SK-N-SH (cell line): ENCODE measurements around the gene EXOC4. TPM values are rescaled to one million over a fixed set of nuclear protein-coding genes. Genes with fewer than 3 reads are reported as not detected.

Experiments
- CTCF ChIA-PET: fragments of 300-600, 350-600 bp; formaldehyde crosslinking; extraction: SDS; loops from one replicate; lab custom pipeline; 2021; lab: Yijun Ruan, JAX
- POLR2A ChIA-PET: fragments of 350-600 bp; sonication (Branson Sonifier 250); formaldehyde crosslinking; extraction: SDS; loops from one replicate; lab custom pipeline; 2020; ENCODE audit warnings: antibody characterized with exemption, inconsistent platforms; lab: Yijun Ruan, JAX
- DNase-seq: peaks from one replicate; pipeline ENCODE4 v3.0.0; 2012
- H2AFZ ChIP-seq: fragments of 200-600 bp; sonication (generic); 2 replicates; pipeline ENCODE4 v1.8.1; 2016; ENCODE audit warnings: antibody characterized with exemption, mild to moderate bottlenecking, low read depth
- H3F3A ChIP-seq: fragments of 200-600 bp; sonication (generic); replicated peaks from 2 replicates; pipeline ENCODE3; 2016; ENCODE audit warnings: antibody characterized with exemption, mild to moderate bottlenecking; ENCODE audit not compliant: insufficient read depth
- H3K27ac ChIP-seq, 2 experiments: fragments of 200-500 bp in 1 of 2; fragments of 200-600 bp in 1 of 2; sonication (Bioruptor generic) in 1 of 2; sonication (generic), shearing (Covaris generic) in 1 of 2; 2 replicates each; pipeline versions ENCODE4 v1.5.1 to v1.6.1; 2014 to 2016; ENCODE audit warnings: low read depth in 2 of 2, inconsistent platforms in 1 of 2, low read length in 1 of 2, mild to moderate bottlenecking in 1 of 2, mixed read lengths in 1 of 2
- H3K27me3 ChIP-seq: fragments of 200-600 bp; sonication (generic), shearing (Covaris generic); 2 replicates; pipeline ENCODE4 v1.6.1; 2016; ENCODE audit warnings: mixed run types; ENCODE audit not compliant: insufficient read depth
- H3K36me3 ChIP-seq, 2 experiments: fragments of 200-500 bp in 1 of 2; fragments of 200-600 bp in 1 of 2; sonication (Bioruptor generic) in 1 of 2; sonication (generic) in 1 of 2; replicated peaks in 1 of 2; 2 replicates each; pipeline versions ENCODE3 to v1.5.1; 2014 to 2016; ENCODE audit warnings: low read length in 1 of 2, mild to moderate bottlenecking in 1 of 2; ENCODE audit not compliant: insufficient read depth in 2 of 2, control insufficient read depth in 1 of 2
- H3K4me1 ChIP-seq, 2 experiments: fragments of 200-500 bp in 1 of 2; fragments of 200-600 bp in 1 of 2; sonication (Bioruptor generic) in 1 of 2; sonication (generic), shearing (Covaris generic) in 1 of 2; 2 replicates each; pipeline versions ENCODE4 v1.5.1 to v1.6.1; 2014 to 2016; ENCODE audit warnings: low read depth in 1 of 2, low read length in 1 of 2, mixed run types in 1 of 2; ENCODE audit not compliant: insufficient read depth in 2 of 2, control insufficient read depth in 1 of 2
- H3K4me2 ChIP-seq: fragments of 200-600 bp; sonication (generic), shearing (Covaris generic); 2 replicates; pipeline ENCODE4 v1.6.1; 2017; ENCODE audit warnings: mixed run types
- H3K4me3 ChIP-seq, 2 experiments: fragments of 200-500 bp in 1 of 2; fragments of 200-600 bp in 1 of 2; sonication (Bioruptor generic) in 1 of 2; sonication (generic), shearing (Covaris generic) in 1 of 2; 2 replicates each; pipeline versions ENCODE4 v1.5.1 to v1.8.1; 2014 to 2016; ENCODE audit warnings: low read depth in 2 of 2, inconsistent platforms in 1 of 2, low read length in 1 of 2, mild to moderate bottlenecking in 1 of 2, mixed read lengths in 1 of 2, moderate library complexity in 1 of 2
- H3K79me2 ChIP-seq: fragments of 200-600 bp; sonication (generic); 2 replicates; pipeline ENCODE4 v1.8.1; 2017; ENCODE audit warnings: mild to moderate bottlenecking; ENCODE audit not compliant: insufficient read depth
- H3K9ac ChIP-seq: fragments of 200-600 bp; sonication (generic); 2 replicates; pipeline ENCODE4 v1.6.1; 2017; ENCODE audit warnings: mixed run types
- H3K9me2 ChIP-seq: fragments of 200-600 bp; sonication (generic); 2 replicates; pipeline ENCODE4 v1.6.1; 2017; ENCODE audit warnings: mixed run types
- H3K9me3 ChIP-seq: fragments of 200-600 bp; sonication (generic); 2 replicates; pipeline ENCODE4 v1.6.1; 2017; ENCODE audit warnings: mixed run types, mild to moderate bottlenecking, moderate library complexity
- H4K20me1 ChIP-seq: fragments of 200-600 bp; sonication (generic); 2 replicates; pipeline ENCODE4 v1.6.1; 2017; ENCODE audit warnings: mild to moderate bottlenecking, mixed run types; ENCODE audit not compliant: insufficient read depth
- CHD2 ChIP-seq: fragments of 150-350 bp; IDR thresholded peaks from 2 replicates; pipeline ENCODE4 v1.6.1; 2018; ENCODE audit warnings: low read length; ENCODE audit not compliant: partially characterized antibody
- ELF1 ChIP-seq: IDR thresholded peaks from 2 replicates; pipeline ENCODE4 v1.4.0; 2012
- FOXM1 ChIP-seq: IDR thresholded peaks from 2 replicates; pipeline ENCODE4 v1.4.0; 2012; ENCODE audit warnings: low read depth, mild to moderate bottlenecking
- GATA2 ChIP-seq: sonication (generic); formaldehyde crosslinking; IDR thresholded peaks from 2 replicates; pipeline ENCODE4 v1.5.0; 2020; ENCODE audit warnings: mild to moderate bottlenecking, missing genetic modification reagents
- JUND ChIP-seq: IDR thresholded peaks from 2 replicates; pipeline ENCODE4 v1.4.0; 2012
- MAX ChIP-seq: IDR thresholded peaks from 2 replicates; pipeline ENCODE4 v1.4.0; 2012; ENCODE audit warnings: low read depth
- MEF2A ChIP-seq: IDR thresholded peaks from 2 replicates; pipeline ENCODE4 v1.4.0; 2012; ENCODE audit warnings: low read depth, borderline replicate concordance
- MXI1 ChIP-seq: IDR thresholded peaks from 2 replicates; pipeline ENCODE4 v1.6.1; 2012; ENCODE audit warnings: mild to moderate bottlenecking, low read depth, low read length, improper control_type of control experiment
- NFIC ChIP-seq: IDR thresholded peaks from 2 replicates; pipeline ENCODE4 v1.4.0; 2012; ENCODE audit warnings: borderline replicate concordance
- POLR2AphosphoS5 ChIP-seq: IDR thresholded peaks from 2 replicates; pipeline ENCODE4 v1.6.1; 2012; ENCODE audit warnings: low read depth, low read length
- RCOR1 ChIP-seq: fragments of 150-350 bp; IDR thresholded peaks from 2 replicates; pipeline ENCODE4 v1.6.1; 2017; ENCODE audit warnings: antibody characterized with exemption, low read length
- RXRA ChIP-seq: IDR thresholded peaks from 2 replicates; pipeline ENCODE4 v1.4.0; 2012; ENCODE audit warnings: low read depth, mild to moderate bottlenecking, borderline replicate concordance
- SMC3 ChIP-seq: IDR thresholded peaks from 2 replicates; pipeline ENCODE4 v1.6.1; 2012; ENCODE audit warnings: low read depth, low read length, improper control_type of control experiment
- TEAD4 ChIP-seq: IDR thresholded peaks from 2 replicates; pipeline ENCODE4 v1.4.0; 2012; ENCODE audit warnings: mild to moderate bottlenecking, borderline replicate concordance; ENCODE audit not compliant: insufficient read depth
- USF1 ChIP-seq: IDR thresholded peaks from 2 replicates; pipeline ENCODE4 v1.4.0; 2012; ENCODE audit warnings: low read depth, borderline replicate concordance
- USF2 ChIP-seq: fragments of 150-350 bp; IDR thresholded peaks from 2 replicates; pipeline ENCODE4 v1.6.1; 2017; ENCODE audit warnings: antibody characterized with exemption, low read length, low read depth, borderline replicate concordance
- ZBTB33 ChIP-seq: IDR thresholded peaks from 2 replicates; pipeline ENCODE4 v1.4.0; 2012; ENCODE audit warnings: low read depth, borderline replicate concordance
- WGBS: methylation state at CpG from one replicate; pipeline ENCODE4 v1.1.6; 2017; ENCODE audit warnings: low lambda C conversion rate; 5-methylcytosine and 5-hydroxymethylcytosine counted together
- polyA plus RNA-seq, 3 experiments: library from polyadenylated mRNA; depleted of rRNA; stranded (reverse); fragments of >200 nt; gene quantifications; 2 replicates each; pipeline ENCODE4 v1.2.3, GENCODE V29; 2012
- TF ChIP-seq, protein P1 (sequence below): fragments of 150-350 bp; IDR thresholded peaks from 2 replicates; pipeline ENCODE4 v1.6.1; 2016; ENCODE audit warnings: mild to moderate bottlenecking, low read depth, low read length
- TF ChIP-seq, protein P2 (sequence below): fragments of 200-600 bp; sonication (generic); IDR thresholded peaks from 2 replicates; pipeline ENCODE4 v1.6.1; 2017; ENCODE audit warnings: antibody characterized with exemption, mild to moderate bottlenecking, moderate library complexity

EXOC4 gene
- polyA plus RNA-seq, 1 of the 3 experiments (the other 2 are of a cell fraction) = 37.3 TPM

- TF ChIP-seq, protein P1, sequence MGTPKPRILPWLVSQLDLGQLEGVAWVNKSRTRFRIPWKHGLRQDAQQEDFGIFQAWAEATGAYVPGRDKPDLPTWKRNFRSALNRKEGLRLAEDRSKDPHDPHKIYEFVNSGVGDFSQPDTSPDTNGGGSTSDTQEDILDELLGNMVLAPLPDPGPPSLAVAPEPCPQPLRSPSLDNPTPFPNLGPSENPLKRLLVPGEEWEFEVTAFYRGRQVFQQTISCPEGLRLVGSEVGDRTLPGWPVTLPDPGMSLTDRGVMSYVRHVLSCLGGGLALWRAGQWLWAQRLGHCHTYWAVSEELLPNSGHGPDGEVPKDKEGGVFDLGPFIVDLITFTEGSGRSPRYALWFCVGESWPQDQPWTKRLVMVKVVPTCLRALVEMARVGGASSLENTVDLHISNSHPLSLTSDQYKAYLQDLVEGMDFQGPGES = no peak
- TF ChIP-seq, all 33 proteins: peak for 0
Observed at GRCh38 chr7:133573554-133574265, 320.8 kb downstream of the EXOC4 start (continued).

- peak; percentile 70 for DNase-seq
- POLR2A ChIA-PET = interaction anchor here (1.0 kb wide), 1 partner anchor 142 kb away, joined by 3 read pairs; no protein-coding TSS in a partner anchor
- H3K4me2 ChIP-seq = no peak overlapping the region
- WGBS = 80% methylated on average over 4 of the region's 4 CpGs
- H3K9ac ChIP-seq = no peak overlapping the region
- peaks cover 0 to 43% of the 10 kb centered on the region in 2 experiments; a peak in 2 of 4 replicates for H3K4me1 ChIP-seq
- H3K27ac ChIP-seq = peak overlapping the region in 1 of 2 experiments; percentile 98; a peak in 2 of 4 replicates
- no peaks in the 10 kb centered on the region for H4K20me1 ChIP-seq
- no peaks in the 10 kb centered on the region for H3K9me3 ChIP-seq
- H3K9me2 ChIP-seq = no peaks in the 10 kb centered on the region
- no peaks in the 10 kb centered on the region for H3F3A ChIP-seq
- H3K79me2 ChIP-seq = no peaks in the 10 kb centered on the region
- H3K36me3 ChIP-seq = no peaks in the 10 kb centered on the region
- no peak overlapping the region for H3K4me3 ChIP-seq
- H3K27me3 ChIP-seq = no peaks in the 10 kb centered on the region
- CTCF ChIA-PET = interaction anchor here (0.7 to 1.1 kb wide), 2 partner anchors 10 to 221 kb away, joined by 3 read pairs; no protein-coding TSS in a partner anchor
- no peak overlapping the region for H2AFZ ChIP-seq
- TF ChIP-seq JUND (no peak), USF2 (no peak), USF1 (no peak), GATA2 (CRISPR knock-in tag) (peak; percentile 95), MXI1 (peak; percentile 81), POLR2AphosphoS5 (peak; percentile 61; the same call in 1 of the 2 replicates), NFIC (no peak), CHD2 (peak; percentile 83), MEF2A (no peak), MAX (no peak), RXRA (no peak), ELF1 (no peak), RCOR1 (peak; percentile 93; the same call in 1 of the 2 replicates), ZBTB33 (no peak), FOXM1 (no peak), SMC3 (no peak), TEAD4 (no peak)
- TF ChIP-seq, protein P2, sequence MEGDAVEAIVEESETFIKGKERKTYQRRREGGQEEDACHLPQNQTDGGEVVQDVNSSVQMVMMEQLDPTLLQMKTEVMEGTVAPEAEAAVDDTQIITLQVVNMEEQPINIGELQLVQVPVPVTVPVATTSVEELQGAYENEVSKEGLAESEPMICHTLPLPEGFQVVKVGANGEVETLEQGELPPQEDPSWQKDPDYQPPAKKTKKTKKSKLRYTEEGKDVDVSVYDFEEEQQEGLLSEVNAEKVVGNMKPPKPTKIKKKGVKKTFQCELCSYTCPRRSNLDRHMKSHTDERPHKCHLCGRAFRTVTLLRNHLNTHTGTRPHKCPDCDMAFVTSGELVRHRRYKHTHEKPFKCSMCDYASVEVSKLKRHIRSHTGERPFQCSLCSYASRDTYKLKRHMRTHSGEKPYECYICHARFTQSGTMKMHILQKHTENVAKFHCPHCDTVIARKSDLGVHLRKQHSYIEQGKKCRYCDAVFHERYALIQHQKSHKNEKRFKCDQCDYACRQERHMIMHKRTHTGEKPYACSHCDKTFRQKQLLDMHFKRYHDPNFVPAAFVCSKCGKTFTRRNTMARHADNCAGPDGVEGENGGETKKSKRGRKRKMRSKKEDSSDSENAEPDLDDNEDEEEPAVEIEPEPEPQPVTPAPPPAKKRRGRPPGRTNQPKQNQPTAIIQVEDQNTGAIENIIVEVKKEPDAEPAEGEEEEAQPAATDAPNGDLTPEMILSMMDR = no peak
Observed at GRCh38 chr7:133575726-133576440, 323.0 kb downstream of the EXOC4 start.
